Activated gamma-delta T cell treated with anti-CD3 and anti-CD28 coated beads, Interleukin-2, amount 50 U/mL, for 16 hours (primary cell): Measurements from ENCODE around the gene CDK10.
"Not testable (repeated sequence)": the region's sequence is repeated elsewhere in the genome, so short reads cannot be mapped to it uniquely, and the experiment has no call there.

Experiments used
- DNase-seq: peaks from one replicate; pipeline ENCODE4 v3.0.0-alpha.2; 2020; ENCODE audit warnings: low read depth

The CDK10 gene

GRCh38 chr16:89686520-89687091, at the start of gene CDK10:
CDK10 (plus strand) TSS chr16:89686689; CDS start chr16:89686711, 22 bp downstream.
- DNase-seq = peak; percentile 80

- no peak for DNase-seq
Measured at GRCh38 chr16:89637379-89637778, 49.1 kb upstream of the CDK10 start.

GRCh38 chr16:89638455-89638854, 48.0 kb upstream of the CDK10 start:
- DNase-seq = no peak

GRCh38 chr16:89639385-89639784, 47.1 kb upstream of the CDK10 start:
- DNase-seq = no peak

GRCh38 chr16:89641458-89642119, 44.9 kb upstream of the CDK10 start:
- no peak for DNase-seq

- no peak for DNase-seq
Measured at GRCh38 chr16:89642574-89642973, 43.9 kb upstream of the CDK10 start.

GRCh38 chr16:89643769-89644300, 42.7 kb upstream of the CDK10 start:
- no peak for DNase-seq

GRCh38 chr16:89645122-89645521, 41.4 kb upstream of the CDK10 start:
- no peak for DNase-seq

GRCh38 chr16:89646270-89646669, 40.2 kb upstream of the CDK10 start:
- DNase-seq = no peak

- DNase-seq = no peak
Measured at GRCh38 chr16:89646906-89647305, 39.6 kb upstream of the CDK10 start.

- DNase-seq = no peak
Measured at GRCh38 chr16:89651584-89651983, 34.9 kb upstream of the CDK10 start.

GRCh38 chr16:89653656-89654295, 32.7 kb upstream of the CDK10 start:
- no peak for DNase-seq

GRCh38 chr16:89655062-89655643, 31.3 kb upstream of the CDK10 start:
- no peak for DNase-seq

- no peak for DNase-seq
Measured at GRCh38 chr16:89656435-89657121, 29.9 kb upstream of the CDK10 start.

- DNase-seq = peak; percentile 87
Measured at GRCh38 chr16:89657442-89658220, 28.9 kb upstream of the CDK10 start, which contains the start of the genes CHMP1A and SPATA33. CHMP1A (minus strand) TSS chr16:89657708; CDS start chr16:89657588, 120 bp downstream. SPATA33 (plus strand) TSS chr16:89657836; CDS start chr16:89657912, 76 bp downstream.

GRCh38 chr16:89658221-89658879, 28.1 kb upstream of the CDK10 start:
- no peak for DNase-seq

- no peak for DNase-seq
Measured at GRCh38 chr16:89660146-89660545, 26.3 kb upstream of the CDK10 start.

GRCh38 chr16:89661215-89661614, 25.3 kb upstream of the CDK10 start:
- DNase-seq = no peak

- DNase-seq = not testable (repeated sequence)
Measured at GRCh38 chr16:89664238-89664637, 22.3 kb upstream of the CDK10 start.

GRCh38 chr16:89667000-89667399, 19.5 kb upstream of the CDK10 start:
- not testable (repeated sequence) for DNase-seq

GRCh38 chr16:89667633-89668032, 18.9 kb upstream of the CDK10 start:
- no peak for DNase-seq
